HepG2 (cell line): ENCODE measurements around the gene VSIG10L. TPM values are rescaled to one million over a fixed set of nuclear protein-coding genes. Genes with fewer than 3 reads are reported as not detected.
A peak's percentile ranks its signal among the peaks of the same experiment; 100 is the strongest.

Experiments
- CSRNP2 ChIP-seq: sonication (generic); formaldehyde crosslinking; conservative IDR thresholded peaks from 2 replicates; pipeline ENCODE4 v1.8.0; 2022; ENCODE audit warnings: low read depth, missing genetic modification reagents
- E2F1 ChIP-seq: sonication (generic); formaldehyde crosslinking; IDR thresholded peaks from 2 replicates; pipeline ENCODE4 v1.5.0; 2020; ENCODE audit warnings: missing genetic modification reagents
- FOXK2 ChIP-seq: fragments of 450-650 bp; IDR thresholded peaks from 2 replicates; pipeline ENCODE4 v1.6.1; 2016
- HDAC1 ChIP-seq: sonication (generic); formaldehyde crosslinking; IDR thresholded peaks from 2 replicates; pipeline ENCODE4 v1.5.1; 2020; ENCODE audit warnings: mild to moderate bottlenecking, missing genetic modification reagents
- MTERF4 ChIP-seq: sonication (generic); formaldehyde crosslinking; IDR thresholded peaks from 2 replicates; pipeline ENCODE4 v1.8.0; 2023; ENCODE audit warnings: mild to moderate bottlenecking, missing genetic modification reagents
- MXI1 ChIP-seq: IDR thresholded peaks from 3 replicates; pipeline ENCODE4 v1.6.1; 2012; ENCODE audit warnings: low read depth, low read length, inconsistent platforms, borderline replicate concordance
- PHF8 ChIP-seq: sonication (generic); formaldehyde crosslinking; IDR thresholded peaks from 2 replicates; pipeline ENCODE4 v1.5.0; 2020; ENCODE audit warnings: missing genetic modification reagents
- SALL1 ChIP-seq: sonication (generic); formaldehyde crosslinking; IDR thresholded peaks from 2 replicates; pipeline ENCODE4 v1.8.0; 2022; ENCODE audit warnings: mild to moderate bottlenecking, missing genetic modification reagents
- SIX4 ChIP-seq: sonication (generic); formaldehyde crosslinking; IDR thresholded peaks from 2 replicates; pipeline ENCODE4 v1.4.0; 2020; ENCODE audit warnings: missing genetic modification reagents
- TAF15 ChIP-seq: fragments of 200-400 bp; formaldehyde crosslinking; IDR thresholded peaks from one replicate; pipeline ENCODE4 v1.6.1; 2018; ENCODE audit warnings: mild to moderate bottlenecking, low read depth, low read length; ENCODE audit not compliant: poor library complexity, severe bottlenecking
- ZKSCAN5 ChIP-seq: sonication (generic); formaldehyde crosslinking; IDR thresholded peaks from 2 replicates; pipeline ENCODE4 v1.5.1; 2020; ENCODE audit warnings: mild to moderate bottlenecking, missing genetic modification reagents
- ZNF121 ChIP-seq: sonication (generic); formaldehyde crosslinking; IDR thresholded peaks from 2 replicates; pipeline ENCODE4 v1.5.0; 2020; ENCODE audit warnings: mild to moderate bottlenecking, missing genetic modification reagents
- ZNF224 ChIP-seq: sonication (generic); formaldehyde crosslinking; IDR thresholded peaks from 2 replicates; pipeline ENCODE4 v1.5.0; 2020; ENCODE audit warnings: mild to moderate bottlenecking, missing genetic modification reagents
- ZNF282 ChIP-seq: fragments of 450-650 bp; IDR thresholded peaks from 2 replicates; pipeline ENCODE4 v1.6.1; 2018; ENCODE audit not compliant: partially characterized antibody
- ZNF441 ChIP-seq: sonication (generic); formaldehyde crosslinking; IDR thresholded peaks from 2 replicates; pipeline ENCODE4 v1.7.0; 2021; ENCODE audit warnings: missing genetic modification reagents, borderline replicate concordance
- ZNF563 ChIP-seq: sonication (generic); formaldehyde crosslinking; IDR thresholded peaks from 2 replicates; pipeline ENCODE4 v1.8.0; 2022; ENCODE audit warnings: mild to moderate bottlenecking, moderate library complexity, missing genetic modification reagents
- ZNF616 ChIP-seq: sonication (generic); formaldehyde crosslinking; IDR thresholded peaks from 2 replicates; pipeline ENCODE4 v1.5.0; 2020; ENCODE audit warnings: low read depth, mild to moderate bottlenecking, missing genetic modification reagents
- ZNF670 ChIP-seq: sonication (generic); formaldehyde crosslinking; IDR thresholded peaks from 2 replicates; pipeline ENCODE4 v1.8.0; 2022; ENCODE audit warnings: mild to moderate bottlenecking, missing genetic modification reagents, borderline replicate concordance
- ZSCAN25 ChIP-seq: sonication (generic); formaldehyde crosslinking; IDR thresholded peaks from 2 replicates; pipeline ENCODE4 v1.8.0; 2022; ENCODE audit warnings: mild to moderate bottlenecking, missing genetic modification reagents
- polyA plus RNA-seq, 8 experiments: library from polyadenylated mRNA; depleted of rRNA in 3 of 8; stranded (reverse) in 7 of 8; unstranded in 1 of 8; fragments of >200 nt; fragmentation: Illumina TruSeq in 4 of 8; extraction: Trizol in 4 of 8; gene quantifications; 2 replicates each; pipeline versions ENCODE4 v1.2.1 to v1.2.3, GENCODE V29; 2011 to 2016; ENCODE audit warnings: low read depth in 4 of 8, missing spikeins in 1 of 8, mixed read lengths in 1 of 8; ENCODE audit not compliant: insufficient read depth in 1 of 8
- total RNA-seq, 5 experiments: library from RNA; depleted of rRNA; stranded (reverse); fragments of >200 nt; fragmentation: Illumina TruSeq; extraction: Trizol; gene quantifications; 2 replicates each; pipeline ENCODE4 v1.2.3, GENCODE V29; 2016; ENCODE audit warnings: low read depth in 1 of 5
- TF ChIP-seq, protein P1 (sequence below): sonication (generic); formaldehyde crosslinking; IDR thresholded peaks from 2 replicates; pipeline ENCODE4 v1.8.1; 2023; ENCODE audit warnings: mild to moderate bottlenecking, moderate library complexity, missing genetic modification reagents
- TF ChIP-seq, protein P2 (sequence below): sonication (generic); formaldehyde crosslinking; IDR thresholded peaks from 2 replicates; pipeline ENCODE4 v1.5.0; 2020; ENCODE audit warnings: missing genetic modification reagents, mild to moderate bottlenecking, borderline replicate concordance
- TF ChIP-seq, protein P3 (sequence below): sonication (generic); formaldehyde crosslinking; IDR thresholded peaks from 2 replicates; pipeline ENCODE4 v1.8.0; 2022; ENCODE audit warnings: low read depth, missing genetic modification reagents
- TF ChIP-seq, protein P4 (sequence below): sonication (generic); formaldehyde crosslinking; IDR thresholded peaks from 2 replicates; pipeline ENCODE4 v1.4.0; 2020; ENCODE audit warnings: missing genetic modification reagents, low read depth, mild to moderate bottlenecking, borderline replicate concordance

Gene VSIG10L
- total and polyA plus RNA-seq, 2 of the 13 experiments (the other 11 are each of a cell fraction or from before 2014, with no cell fraction given) = 2.7 to 8.5 TPM

GRCh38 chr19:51352783-51353360, 10.9 kb upstream of the VSIG10L start (continued):
- no peak for TF ChIP-seq ZNF224
- no peak for TF ChIP-seq MXI1
- 0 out of 2 replicates have a peak, but pooled peaks have one; percentile 39 for TF ChIP-seq ZSCAN25 (CRISPR knock-in tag)
- peak; percentile 51 for TF ChIP-seq TAF15
- no peak for TF ChIP-seq ZNF670 (CRISPR knock-in tag)
- no peak for TF ChIP-seq ZNF616 (CRISPR knock-in tag)
- TF ChIP-seq FOXK2 = no peak
- TF ChIP-seq, protein P1, sequence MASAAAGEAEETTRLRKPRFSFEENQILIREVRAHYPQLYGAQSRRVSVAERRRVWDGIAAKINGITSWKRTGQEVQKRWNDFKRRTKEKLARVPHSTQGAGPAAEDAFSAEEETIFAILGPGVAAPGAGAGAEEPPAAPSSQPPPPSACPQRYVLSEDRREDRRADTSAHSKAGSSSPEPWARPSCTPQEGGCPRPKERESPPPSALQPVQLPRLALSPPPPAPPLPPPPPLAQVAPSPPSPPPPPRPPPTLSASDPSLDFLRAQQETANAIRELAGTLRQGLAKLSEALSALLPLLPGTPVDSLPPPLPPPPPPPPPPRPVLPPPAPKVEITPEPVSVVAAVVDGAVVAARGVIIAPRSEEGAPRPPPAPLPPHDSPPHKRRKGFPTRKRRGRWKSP = no peak
- TF ChIP-seq, protein P2, sequence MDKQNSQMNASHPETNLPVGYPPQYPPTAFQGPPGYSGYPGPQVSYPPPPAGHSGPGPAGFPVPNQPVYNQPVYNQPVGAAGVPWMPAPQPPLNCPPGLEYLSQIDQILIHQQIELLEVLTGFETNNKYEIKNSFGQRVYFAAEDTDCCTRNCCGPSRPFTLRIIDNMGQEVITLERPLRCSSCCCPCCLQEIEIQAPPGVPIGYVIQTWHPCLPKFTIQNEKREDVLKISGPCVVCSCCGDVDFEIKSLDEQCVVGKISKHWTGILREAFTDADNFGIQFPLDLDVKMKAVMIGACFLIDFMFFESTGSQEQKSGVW (CRISPR knock-in tag) = no peak
- TF ChIP-seq, protein P3, sequence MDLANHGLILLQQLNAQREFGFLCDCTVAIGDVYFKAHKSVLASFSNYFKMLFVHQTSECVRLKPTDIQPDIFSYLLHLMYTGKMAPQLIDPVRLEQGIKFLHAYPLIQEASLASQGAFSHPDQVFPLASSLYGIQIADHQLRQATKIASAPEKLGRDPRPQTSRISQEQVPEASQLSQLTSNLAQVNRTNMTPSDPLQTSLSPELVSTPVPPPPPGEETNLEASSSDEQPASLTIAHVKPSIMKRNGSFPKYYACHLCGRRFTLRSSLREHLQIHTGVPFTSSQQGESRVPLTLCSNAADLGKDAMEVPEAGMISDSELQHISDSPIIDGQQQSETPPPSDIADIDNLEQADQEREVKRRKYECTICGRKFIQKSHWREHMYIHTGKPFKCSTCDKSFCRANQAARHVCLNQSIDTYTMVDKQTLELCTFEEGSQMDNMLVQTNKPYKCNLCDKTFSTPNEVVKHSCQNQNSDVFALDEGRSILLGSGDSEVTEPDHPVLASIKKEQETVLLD = no peak
- no peak for TF ChIP-seq ZNF121 (CRISPR knock-in tag)
- no peak for TF ChIP-seq CSRNP2
- peak; percentile 32; the same call in 1 of the 2 replicates for TF ChIP-seq HDAC1
- TF ChIP-seq, protein P4, sequence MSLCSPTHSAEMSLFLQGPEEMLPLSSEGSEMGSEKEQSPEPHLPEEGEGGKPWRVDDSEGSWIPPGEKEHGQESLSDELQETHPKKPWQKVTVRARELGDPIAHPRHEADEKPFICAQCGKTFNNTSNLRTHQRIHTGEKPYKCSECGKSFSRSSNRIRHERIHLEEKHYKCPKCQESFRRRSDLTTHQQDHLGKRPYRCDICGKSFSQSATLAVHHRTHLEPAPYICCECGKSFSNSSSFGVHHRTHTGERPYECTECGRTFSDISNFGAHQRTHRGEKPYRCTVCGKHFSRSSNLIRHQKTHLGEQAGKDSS (CRISPR knock-in tag) = no peak
- TF ChIP-seq SALL1 (CRISPR knock-in tag) = peak; percentile 37; the same call in 1 of the 2 replicates
- TF ChIP-seq ZNF441 (CRISPR knock-in tag) = no peak
- no peak for TF ChIP-seq MTERF4
- TF ChIP-seq PHF8 (CRISPR knock-in tag) = no peak
- 0 out of 2 replicates have a peak, but pooled peaks have one; percentile 6 for TF ChIP-seq ZNF563
- TF ChIP-seq ZKSCAN5 = 0 out of 2 replicates have a peak, but pooled peaks have one; percentile 37
- TF ChIP-seq SIX4 (CRISPR knock-in tag) = no peak
- no peak for TF ChIP-seq E2F1 (CRISPR knock-in tag)
- no peak for TF ChIP-seq ZNF282
